Lower leg skin (tissue), 3 donors: ENCODE data around the gene ROR2.

ENCODE experiments used
- CTCF ChIP-seq, 3 donors: fragments of 450-650 bp; IDR thresholded peaks; one replicate each; pipeline ENCODE4 v1.5.1; 2016; ENCODE audit warnings: antibody characterized with exemption in 3 of 3, mild to moderate bottlenecking in 3 of 3, moderate library complexity in 2 of 3
- POLR2A ChIP-seq, 2 donors: fragments of 450-650 bp; IDR thresholded peaks; one replicate each; pipeline ENCODE4 v1.6.1; 2016 to 2017; ENCODE audit warnings: antibody characterized with exemption in 2 of 2, mild to moderate bottlenecking in 1 of 2, moderate library complexity in 1 of 2

- no peak for TF ChIP-seq CTCF (IDR thresholded peaks at IDR 0.05)
- no peak for TF ChIP-seq POLR2A (IDR thresholded peaks at IDR 0.05)
These were observed 30.4 kb downstream of the ROR2 start for GRCh38 chr9:91919621-91920020.
